22Rv1 (cell line): ENCODE results near the gene ARFGAP2.

Experiments used
- ZFX ChIP-seq: fragments of 450-650 bp; IDR thresholded peaks from 2 replicates; pipeline ENCODE4 v1.6.1; 2017; ENCODE audit warnings: antibody characterized with exemption, borderline replicate concordance
- TF ChIP-seq, protein P1 (sequence below): fragments of 450-650 bp; IDR thresholded peaks from 2 replicates; pipeline ENCODE4 v1.5.1; 2017; ENCODE audit warnings: mild to moderate bottlenecking

GRCh38 chr11:47155879-47156278, 20.8 kb downstream of the ARFGAP2 start:
- TF ChIP-seq, protein P1, sequence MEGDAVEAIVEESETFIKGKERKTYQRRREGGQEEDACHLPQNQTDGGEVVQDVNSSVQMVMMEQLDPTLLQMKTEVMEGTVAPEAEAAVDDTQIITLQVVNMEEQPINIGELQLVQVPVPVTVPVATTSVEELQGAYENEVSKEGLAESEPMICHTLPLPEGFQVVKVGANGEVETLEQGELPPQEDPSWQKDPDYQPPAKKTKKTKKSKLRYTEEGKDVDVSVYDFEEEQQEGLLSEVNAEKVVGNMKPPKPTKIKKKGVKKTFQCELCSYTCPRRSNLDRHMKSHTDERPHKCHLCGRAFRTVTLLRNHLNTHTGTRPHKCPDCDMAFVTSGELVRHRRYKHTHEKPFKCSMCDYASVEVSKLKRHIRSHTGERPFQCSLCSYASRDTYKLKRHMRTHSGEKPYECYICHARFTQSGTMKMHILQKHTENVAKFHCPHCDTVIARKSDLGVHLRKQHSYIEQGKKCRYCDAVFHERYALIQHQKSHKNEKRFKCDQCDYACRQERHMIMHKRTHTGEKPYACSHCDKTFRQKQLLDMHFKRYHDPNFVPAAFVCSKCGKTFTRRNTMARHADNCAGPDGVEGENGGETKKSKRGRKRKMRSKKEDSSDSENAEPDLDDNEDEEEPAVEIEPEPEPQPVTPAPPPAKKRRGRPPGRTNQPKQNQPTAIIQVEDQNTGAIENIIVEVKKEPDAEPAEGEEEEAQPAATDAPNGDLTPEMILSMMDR, result no peak
- no peak for TF ChIP-seq ZFX
